Epithelial cell of esophagus (primary cell): ENCODE data around the gene AP3M1.

Source experiments
- DNase-seq: peaks from one replicate; pipeline ENCODE4 v3.0.0; 2010; ENCODE audit warnings: low read depth
- H3K4me3 ChIP-seq: 2 replicates; pipeline ENCODE4 v1.5.1; 2011; ENCODE audit warnings: mild to moderate bottlenecking, low read length, control low read depth
- CTCF ChIP-seq: IDR thresholded peaks from 2 replicates; pipeline ENCODE4 v1.5.1; 2011; ENCODE audit warnings: low read depth, mild to moderate bottlenecking, low read length, control low read depth, inconsistent platforms; ENCODE audit not compliant: insufficient read depth; ENCODE audit errors: missing control alignments

The AP3M1 gene

DNA sequence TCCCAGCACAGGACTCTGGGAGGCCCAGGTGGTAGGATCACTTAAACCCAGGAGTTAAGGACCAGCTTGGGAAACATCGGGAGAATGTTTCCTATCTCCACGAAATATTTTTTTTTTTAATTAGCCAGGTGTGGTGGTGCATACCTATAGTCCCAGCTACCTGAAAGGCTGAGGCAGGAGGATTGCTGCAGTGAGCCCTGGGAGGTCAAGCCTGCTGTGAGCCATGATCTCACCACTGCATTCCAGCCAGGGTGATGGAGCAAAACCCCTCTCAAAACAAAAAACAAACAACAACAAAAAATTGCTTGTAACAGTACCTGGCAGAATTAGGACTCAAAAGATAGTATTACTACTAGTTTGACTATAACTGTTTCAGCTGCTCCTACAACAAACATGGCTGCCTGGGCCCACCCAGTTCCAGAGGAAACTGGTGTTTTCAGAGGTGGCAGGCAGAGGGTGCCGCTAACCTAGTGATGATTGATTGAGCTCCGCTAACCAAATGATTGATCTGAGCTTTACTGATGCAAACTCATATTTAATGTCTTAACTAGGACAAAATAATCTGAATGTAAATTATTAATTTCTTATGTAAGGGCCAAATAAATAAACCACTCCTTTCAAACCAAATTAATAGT, 57.0 kb downstream of the AP3M1 start:
- H3K4me3 ChIP-seq: no peak overlapping the region
- no peak for TF ChIP-seq CTCF
- DNase-seq: no peak

DNA sequence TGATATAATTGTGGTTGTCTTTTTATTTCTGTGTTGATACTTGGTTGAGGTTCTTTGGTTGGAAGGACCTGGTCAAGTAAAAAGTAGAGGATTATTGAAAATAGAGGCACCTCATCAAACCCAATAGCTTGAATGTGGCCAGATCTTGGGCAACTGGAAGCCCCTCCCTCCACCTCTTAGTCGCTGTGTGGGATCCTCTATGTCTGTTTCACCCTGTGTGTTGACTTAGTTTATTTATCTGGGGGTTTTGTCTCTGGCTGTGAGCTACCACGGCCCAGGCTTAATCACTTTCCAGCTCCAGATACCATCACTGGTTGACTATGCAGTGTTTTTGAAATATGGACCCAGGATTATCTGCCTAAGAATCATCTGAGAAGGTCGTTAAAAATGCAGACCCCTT, 58.3 kb downstream of the AP3M1 start:
- TF ChIP-seq CTCF: no peak
- H3K4me3 ChIP-seq: no peak overlapping the region
- DNase-seq: no peak

DNA sequence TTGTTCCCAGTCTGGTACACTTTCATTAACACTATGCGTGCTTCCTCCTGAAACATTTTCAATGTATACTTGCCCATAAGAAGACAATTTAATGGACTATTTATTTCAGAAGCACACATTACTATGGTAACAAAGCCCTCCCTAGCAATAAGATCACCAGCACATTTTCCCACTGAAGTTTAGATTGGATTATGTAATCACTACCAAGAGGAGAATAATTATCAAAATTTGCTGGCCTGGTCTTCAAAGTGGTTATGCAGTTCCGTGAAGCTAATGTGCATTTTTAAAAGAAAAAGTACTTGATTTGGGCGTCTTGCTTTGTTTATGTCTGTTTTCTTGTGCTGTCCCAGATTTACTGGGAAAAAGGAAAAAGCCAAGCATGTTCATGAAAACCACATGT, 61.9 kb downstream of the AP3M1 start:
- no peak for TF ChIP-seq CTCF
- H3K4me3 ChIP-seq: no peak overlapping the region
- no peak for DNase-seq

DNA sequence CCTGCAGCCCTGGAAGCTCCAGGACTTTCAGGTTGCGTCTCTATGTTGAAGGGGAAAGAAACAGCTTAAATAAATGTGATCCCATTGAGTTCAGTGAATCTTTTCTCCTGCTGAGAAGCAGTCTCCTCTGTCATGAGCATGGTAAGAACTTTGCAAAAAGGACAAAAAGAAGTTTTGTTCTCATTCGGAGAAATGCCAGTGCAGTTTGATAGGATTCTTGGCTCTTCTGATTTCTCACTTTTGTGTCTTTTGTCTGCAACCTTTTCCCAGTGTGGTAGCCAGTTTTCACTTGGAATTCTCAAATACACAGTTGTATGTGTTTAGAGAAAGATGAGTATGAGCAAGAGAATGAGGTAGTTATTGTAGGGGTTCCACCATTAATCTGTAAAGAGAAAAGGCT, 64.3 kb downstream of the AP3M1 start:
- no peak for DNase-seq
- H3K4me3 ChIP-seq: no peak overlapping the region
- TF ChIP-seq CTCF: no peak

GRCh38 chr10:74084955-74085354, 65.7 kb downstream of the AP3M1 start:
- no peak for DNase-seq
- H3K4me3 ChIP-seq: no peak overlapping the region
- TF ChIP-seq CTCF: no peak

DNA sequence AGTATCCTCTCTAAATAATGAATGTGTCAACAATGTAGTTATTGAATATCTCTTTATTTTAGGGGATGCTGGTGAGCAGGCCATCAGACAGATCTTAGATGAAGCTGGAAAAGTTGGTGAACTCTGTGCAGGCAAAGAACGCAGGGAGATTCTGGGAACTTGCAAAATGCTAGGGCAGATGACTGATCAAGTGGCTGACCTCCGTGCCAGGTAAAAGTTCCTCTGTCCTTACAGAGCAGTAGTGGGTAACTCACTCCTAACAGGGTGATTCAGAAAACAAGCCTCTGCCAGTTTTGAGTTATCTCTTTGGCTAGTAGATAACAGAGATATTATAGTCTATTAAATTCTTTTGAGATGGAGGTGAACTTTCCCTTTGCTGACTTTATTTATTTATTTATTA, 67.3 kb downstream of the AP3M1 start:
- TF ChIP-seq CTCF: no peak
- DNase-seq: no peak
- H3K4me3 ChIP-seq: no peak overlapping the region
